Astrocyte of the cerebellum (primary cell): Measurements from ENCODE around the gene INPP5A.

Source experiments
- DNase-seq: peaks from one replicate; pipeline ENCODE4 v3.0.0-alpha.2; 2011; ENCODE audit warnings: low read depth
- H3K4me3 ChIP-seq: 2 replicates; pipeline ENCODE4 v1.5.1; 2011; ENCODE audit warnings: mild to moderate bottlenecking, low read depth, low read length, moderate library complexity
- CTCF ChIP-seq: IDR thresholded peaks from 2 replicates; pipeline ENCODE4 v1.5.1; 2012; ENCODE audit warnings: low read length, low read depth, moderate library complexity, mild to moderate bottlenecking; ENCODE audit errors: missing control alignments
- in situ Hi-C: cut with HindIII; loops from 2 replicates; pipeline ENCODE4 v1.10.0; 2017; ENCODE audit warnings: low sequenced_read_pairs

The INPP5A gene

GRCh38 chr10:132827861-132828539 is 290.4 kb downstream of the INPP5A start:
- no peak for DNase-seq
- no peak overlapping the region for H3K4me3 ChIP-seq
- in situ Hi-C loops: no loop called here
- no peak for TF ChIP-seq CTCF

GRCh38 chr10:132828681-132829080 is 291.1 kb downstream of the INPP5A start:
- TF ChIP-seq CTCF: no peak
- H3K4me3 ChIP-seq: no peak overlapping the region
- no peak for DNase-seq
- in situ Hi-C loops: no loop called here

- no peak for DNase-seq
- TF ChIP-seq CTCF: no peak
- in situ Hi-C loops: no loop called here
- H3K4me3 ChIP-seq: no peak overlapping the region
Observed at GRCh38 chr10:132829403-132829802, 291.8 kb downstream of the INPP5A start.

GRCh38 chr10:132832186-132832969 is 294.8 kb downstream of the INPP5A start:
- no peak for DNase-seq
- in situ Hi-C loops: no loop called here
- TF ChIP-seq CTCF: no peak
- no peak overlapping the region for H3K4me3 ChIP-seq
